M059J (cell line): ENCODE measurements around the gene DTX1. TPM values are rescaled to one million over a fixed set of nuclear protein-coding genes. Genes with fewer than 3 reads are reported as not detected.

Source experiments
- DNase-seq: peaks from one replicate; pipeline ENCODE4 v3.0.0-alpha.2; 2012; ENCODE audit warnings: low read depth
- total RNA-seq: library from RNA; depleted of rRNA; stranded (reverse); fragments of >200 nt; shearing (Covaris generic); gene quantifications from 2 replicates; pipeline ENCODE4 v1.2.3, GENCODE V29; 2014; rRNA removed

DTX1 gene
- not detected in 2 replicates for total RNA-seq

- no peak for DNase-seq
Observed at GRCh38 chr12:113056631-113057488, at the start of gene DTX1. TSS of gene DTX1 (plus strand) at chr12:113056730. CDS start at chr12:113058193, 1,463 bp downstream.

- DNase-seq, result peak; percentile 98
Observed at GRCh38 chr12:113007166-113007565, 49.4 kb upstream of the DTX1 start.

- no peak for DNase-seq
Observed at GRCh38 chr12:113010701-113011100, 45.8 kb upstream of the DTX1 start.

- DNase-seq, result no peak
Observed at GRCh38 chr12:113014565-113014964, 42.0 kb upstream of the DTX1 start.

GRCh38 chr12:113016796-113017195, 39.7 kb upstream of the DTX1 start:
- DNase-seq, result peak; percentile 39

GRCh38 chr12:113019025-113019424, 37.5 kb upstream of the DTX1 start:
- peak; percentile 63 for DNase-seq

GRCh38 chr12:113021500-113021899, 35.0 kb upstream of the DTX1 start:
- DNase-seq, result no peak

GRCh38 chr12:113022563-113023297, 33.8 kb upstream of the DTX1 start:
- DNase-seq, result no peak

GRCh38 chr12:113027726-113028125, 28.8 kb upstream of the DTX1 start:
- no peak for DNase-seq

GRCh38 chr12:113030875-113031525, 25.5 kb upstream of the DTX1 start:
- DNase-seq, result peak; percentile 81

- no peak for DNase-seq
Observed at GRCh38 chr12:113039911-113040445, 16.6 kb upstream of the DTX1 start.

GRCh38 chr12:113040722-113041171, 15.8 kb upstream of the DTX1 start:
- DNase-seq, result peak; percentile 91

- DNase-seq, result no peak
Observed at GRCh38 chr12:113041560-113041959, 15.0 kb upstream of the DTX1 start.

- no peak for DNase-seq
Observed at GRCh38 chr12:113043240-113043639, 13.3 kb upstream of the DTX1 start.

GRCh38 chr12:113044516-113044915, 12.0 kb upstream of the DTX1 start:
- no peak for DNase-seq

- DNase-seq, result peak; percentile 58
Observed at GRCh38 chr12:113048716-113049127, 7.8 kb upstream of the DTX1 start.

GRCh38 chr12:113049976-113050742, 6.4 kb upstream of the DTX1 start:
- peak; percentile 40 for DNase-seq

- DNase-seq, result no peak
Observed at GRCh38 chr12:113050795-113051194, 5.7 kb upstream of the DTX1 start.

GRCh38 chr12:113051759-113052158, 4.8 kb upstream of the DTX1 start:
- no peak for DNase-seq

GRCh38 chr12:113052326-113052725, 4.2 kb upstream of the DTX1 start:
- DNase-seq, result no peak

GRCh38 chr12:113054948-113055486, 1.5 kb upstream of the DTX1 start:
- DNase-seq, result no peak
